ENCODE measurements around the gene PIGP. TPM values are rescaled to one million over a fixed set of nuclear protein-coding genes. Genes with fewer than 3 reads are reported as not detected.
A peak's percentile ranks its signal among the peaks of the same experiment; 100 is the strongest.
"Not testable (repeated sequence)": the region's sequence is repeated elsewhere in the genome, so short reads cannot be mapped to it uniquely, and the experiment has no call there.

The PIGP gene
- total and polyA plus RNA-seq, 4 experiments from 2014 or later = 17.2 to 31.5 (median 25.6) TPM

DNA sequence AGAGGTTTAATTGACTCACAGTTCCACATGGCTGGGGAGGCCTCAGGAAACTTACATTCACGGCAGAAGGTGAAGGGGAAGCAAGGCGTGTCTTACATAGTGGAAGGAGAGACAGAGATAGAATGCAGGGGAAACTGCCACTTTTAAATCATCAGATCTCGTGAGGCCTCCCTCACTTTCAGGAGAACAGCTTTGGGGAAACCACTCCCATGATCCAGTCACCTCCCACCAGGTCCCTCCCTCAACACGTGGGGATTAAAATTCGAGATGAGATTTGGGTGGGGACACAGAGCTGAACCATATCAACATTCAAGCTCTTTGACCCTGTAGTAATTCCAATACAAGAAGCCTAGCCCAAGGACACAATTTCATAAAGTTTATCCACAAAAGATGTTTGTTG lies 13.7 kb downstream of the PIGP start:
- Histone ChIP-seq H3K27me3 (ENCODE audit: insufficient read depth, low read length) (no peaks in the 10 kb centered on the region), H3K9me3 (ENCODE audit: control insufficient read depth in 1 of 2, low read length in 2 of 2) (no peaks in the 10 kb centered on the region), H3K4me1 (ENCODE audit: insufficient read depth, low read length) (no peaks in the 10 kb centered on the region), H3K4me3 (ENCODE audit: low read length in 2 of 2) (no peak overlapping the region), H3K36me3 (ENCODE audit: insufficient read depth, low read length) (no peaks in the 10 kb centered on the region), H3K27ac (ENCODE audit: low read depth, low read length) (no peak overlapping the region)
- no peak for DNase-seq
- Mint-ChIP-seq H3K4me3 (no peak overlapping the region), H3K4me1 (peaks cover 0 to 3% (median 0%) of the 10 kb centered on the region in 4 donors), H3K27ac (no peak overlapping the region), H3K36me3 (no peaks in the 10 kb centered on the region), H3K27me3 (no peaks in the 10 kb centered on the region), H3K9me3 (no peaks in the 10 kb centered on the region)
- POLR2A ChIA-PET (ENCODE audit: partially characterized antibody) = no interaction called here
- intact Hi-C loops (cut with micrococcal nuclease) = no loop called here
- CTCF ChIA-PET (ENCODE audit: partially characterized antibody) = no interaction called here

DNA sequence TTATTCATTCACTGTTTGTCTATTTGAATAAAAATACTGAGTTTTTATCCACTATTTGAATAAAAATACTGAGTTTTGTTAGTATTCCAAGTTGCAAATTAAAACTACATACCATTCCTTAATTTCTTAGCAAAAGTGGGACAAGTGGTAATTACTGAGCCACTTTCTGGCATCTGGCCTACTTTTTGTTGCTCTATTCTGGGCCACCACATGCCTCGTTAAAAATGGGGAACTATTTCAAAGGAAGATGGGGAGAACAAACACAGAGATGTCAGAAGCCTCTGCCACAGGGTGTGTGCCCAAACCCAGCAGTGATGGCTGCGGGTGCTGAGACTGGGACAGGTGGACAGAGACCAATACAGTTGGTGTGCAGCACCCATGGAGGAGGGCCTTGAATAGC lies 14.6 kb downstream of the PIGP start:
- no peaks in the 10 kb centered on the region for H3K27me3 ChIP-seq (ENCODE audit: insufficient read depth, low read length)
- no peak overlapping the region for H3K4me3 Mint-ChIP-seq
- H3K4me1 Mint-ChIP-seq = peaks cover 0 to 3% (median 0%) of the 10 kb centered on the region in 4 donors
- CTCF ChIA-PET (ENCODE audit: partially characterized antibody) = no interaction called here
- no peak overlapping the region for H3K4me3 ChIP-seq (ENCODE audit: low read length in 2 of 2)
- H3K4me1 ChIP-seq (ENCODE audit: insufficient read depth, low read length) = no peaks in the 10 kb centered on the region
- H3K36me3 ChIP-seq (ENCODE audit: insufficient read depth, low read length) = no peaks in the 10 kb centered on the region
- no peak overlapping the region for H3K27ac ChIP-seq (ENCODE audit: low read depth, low read length)
- DNase-seq = no peak
- H3K27me3 Mint-ChIP-seq = no peaks in the 10 kb centered on the region
- intact Hi-C loops (cut with micrococcal nuclease) = no loop called here
- H3K9me3 Mint-ChIP-seq = no peaks in the 10 kb centered on the region
- no peak overlapping the region for H3K27ac Mint-ChIP-seq
- POLR2A ChIA-PET (ENCODE audit: partially characterized antibody) = no interaction called here
- no peaks in the 10 kb centered on the region for H3K36me3 Mint-ChIP-seq
- H3K9me3 ChIP-seq (ENCODE audit: control insufficient read depth in 1 of 2, low read length in 2 of 2) = no peaks in the 10 kb centered on the region

DNA sequence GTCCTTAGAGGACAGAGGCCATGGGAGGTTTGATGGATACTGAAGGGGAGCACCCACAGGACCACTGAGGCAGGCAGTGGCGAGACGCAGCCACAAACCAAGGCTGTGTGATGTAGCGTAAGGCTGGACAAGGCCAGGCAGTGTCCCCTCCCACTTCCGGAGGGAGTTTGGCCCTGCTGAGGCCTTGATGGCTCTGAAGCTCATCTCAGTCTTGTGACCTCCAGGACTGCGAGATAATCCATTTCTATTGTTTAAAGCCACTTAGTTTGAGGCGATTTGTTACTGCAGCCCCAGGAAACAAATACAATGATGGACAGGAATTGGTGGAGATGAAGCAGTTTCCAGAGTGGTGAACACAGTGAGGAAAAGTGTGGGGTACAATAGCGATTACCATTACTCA lies 15.3 kb downstream of the PIGP start:
- Histone ChIP-seq H3K4me1 (ENCODE audit: insufficient read depth, low read length) (no peaks in the 10 kb centered on the region), H3K27ac (ENCODE audit: low read depth, low read length) (no peak overlapping the region), H3K4me3 (ENCODE audit: low read length in 2 of 2) (no peak overlapping the region), H3K27me3 (ENCODE audit: insufficient read depth, low read length) (no peaks in the 10 kb centered on the region), H3K9me3 (ENCODE audit: control insufficient read depth in 1 of 2, low read length in 2 of 2) (no peaks in the 10 kb centered on the region), H3K36me3 (ENCODE audit: insufficient read depth, low read length) (no peaks in the 10 kb centered on the region)
- Mint-ChIP-seq H3K9me3 (no peaks in the 10 kb centered on the region), H3K4me3 (no peak overlapping the region), H3K27ac (no peak overlapping the region), H3K27me3 (no peaks in the 10 kb centered on the region), H3K36me3 (no peaks in the 10 kb centered on the region), H3K4me1 (peaks cover 0 to 3% (median 0%) of the 10 kb centered on the region in 4 donors)
- ChIA-PET POLR2A (ENCODE audit: partially characterized antibody) (no interaction called here), CTCF (ENCODE audit: partially characterized antibody) (no interaction called here)
- DNase-seq = no peak
- intact Hi-C loops (cut with micrococcal nuclease) = no loop called here

DNA sequence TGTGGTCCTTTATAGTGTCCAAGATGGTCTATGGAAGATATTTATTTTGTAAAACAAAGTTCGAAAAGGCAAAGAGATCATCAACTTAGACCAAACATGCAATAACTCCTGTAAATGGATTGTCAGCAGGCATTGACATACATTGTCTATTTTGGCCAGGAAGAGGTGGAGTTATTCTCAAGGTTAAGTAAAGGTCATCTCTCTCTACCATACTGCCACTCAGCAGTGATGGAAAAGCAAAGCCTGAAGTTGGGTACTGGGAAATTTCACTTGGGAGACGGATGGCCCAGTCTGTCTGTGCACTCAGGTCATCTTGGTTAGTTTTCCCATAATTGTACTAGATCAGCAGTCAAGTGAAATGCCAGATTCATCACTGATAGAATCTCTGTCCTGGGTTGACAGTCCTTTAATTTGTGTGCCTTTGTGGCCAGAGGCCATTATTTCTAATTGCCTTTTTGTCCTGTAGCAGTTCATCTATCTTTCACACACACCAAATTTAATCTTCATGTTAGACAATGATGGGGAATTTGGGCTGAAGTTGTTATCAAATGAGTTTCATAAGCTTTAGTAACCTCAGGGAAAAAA lies 17.5 kb downstream of the PIGP start:
- intact Hi-C loops (cut with micrococcal nuclease) = no loop called here
- H3K9me3 ChIP-seq (ENCODE audit: control insufficient read depth in 1 of 2, low read length in 2 of 2) = no peaks in the 10 kb centered on the region
- no peaks in the 10 kb centered on the region for H3K36me3 Mint-ChIP-seq

DNA sequence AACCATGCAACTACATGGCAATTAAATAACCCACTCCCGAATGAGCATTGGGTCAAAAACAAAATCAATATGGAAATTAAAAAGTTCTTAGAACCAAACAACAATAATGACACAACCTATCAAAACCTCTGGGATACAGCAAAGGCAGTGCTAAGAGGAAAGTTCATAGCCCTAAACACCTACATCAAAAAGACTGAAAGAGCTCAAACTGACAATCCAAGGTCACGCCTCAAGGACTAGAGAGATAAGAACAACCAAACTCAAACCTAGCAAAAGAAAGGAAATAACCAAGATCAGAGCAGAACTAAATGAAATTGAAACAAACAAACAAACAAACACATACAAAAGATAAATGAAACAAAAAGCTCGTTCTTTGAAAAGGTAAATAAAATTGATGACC lies 23.1 kb downstream of the PIGP start:
- DNase-seq; H3K36me3 ChIP-seq (ENCODE audit: insufficient read depth, low read length); H3K27ac Mint-ChIP-seq; H3K4me1 Mint-ChIP-seq; intact Hi-C loops (cut with micrococcal nuclease); H3K27me3 ChIP-seq (ENCODE audit: insufficient read depth, low read length); POLR2A ChIA-PET (ENCODE audit: partially characterized antibody); H3K27me3 Mint-ChIP-seq; H3K36me3 Mint-ChIP-seq; H3K4me3 Mint-ChIP-seq; H3K4me1 ChIP-seq (ENCODE audit: insufficient read depth, low read length); H3K9me3 ChIP-seq (ENCODE audit: control insufficient read depth in 1 of 2, low read length in 2 of 2); H3K9me3 Mint-ChIP-seq; CTCF ChIA-PET (ENCODE audit: partially characterized antibody); H3K27ac ChIP-seq (ENCODE audit: low read depth, low read length); H3K4me3 ChIP-seq (ENCODE audit: low read length in 2 of 2): not testable (repeated sequence)

More for the DNA sequence above, 17.5 kb downstream of the PIGP start:
- Mint-ChIP-seq H3K9me3 (no peaks in the 10 kb centered on the region), H3K4me1 (no peaks in the 10 kb centered on the region), H3K27ac (no peak overlapping the region), H3K4me3 (no peak overlapping the region), H3K27me3 (peaks cover 0 to 3% of the 10 kb centered on the region in 2 donors)
- DNase-seq = no peak
- Histone ChIP-seq H3K4me1 (ENCODE audit: insufficient read depth, low read length) (no peaks in the 10 kb centered on the region), H3K36me3 (ENCODE audit: insufficient read depth, low read length) (no peaks in the 10 kb centered on the region), H3K27me3 (ENCODE audit: insufficient read depth, low read length) (no peaks in the 10 kb centered on the region), H3K27ac (ENCODE audit: low read depth, low read length) (no peak overlapping the region), H3K4me3 (ENCODE audit: low read length in 2 of 2) (no peak overlapping the region)
- POLR2A ChIA-PET (ENCODE audit: partially characterized antibody) = no interaction called here
- CTCF ChIA-PET (ENCODE audit: partially characterized antibody) = no interaction called here

DNA sequence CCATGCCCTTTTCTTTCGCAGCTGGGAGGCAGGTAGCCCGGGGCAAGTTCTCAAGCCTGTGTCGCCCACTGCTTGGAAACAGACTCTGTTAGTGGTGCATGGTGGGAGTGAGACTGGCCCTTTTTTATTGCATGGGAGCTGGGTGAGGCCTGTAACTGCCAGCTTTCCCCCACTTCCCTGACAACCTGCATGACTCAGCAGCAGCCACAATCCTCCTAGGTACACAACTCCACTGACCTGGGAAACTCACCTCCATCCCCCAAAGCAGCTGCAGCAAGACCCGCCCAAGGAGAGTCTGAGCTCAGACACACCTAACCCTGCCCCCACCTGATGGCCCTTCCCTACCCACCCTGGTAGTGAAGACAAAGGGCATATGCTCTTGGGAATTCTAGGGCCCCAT lies 25.8 kb downstream of the PIGP start:
- POLR2A ChIA-PET (ENCODE audit: partially characterized antibody) = no interaction called here
- H3K27ac Mint-ChIP-seq = no peak overlapping the region
- intact Hi-C loops (cut with micrococcal nuclease) = no loop called here

DNA sequence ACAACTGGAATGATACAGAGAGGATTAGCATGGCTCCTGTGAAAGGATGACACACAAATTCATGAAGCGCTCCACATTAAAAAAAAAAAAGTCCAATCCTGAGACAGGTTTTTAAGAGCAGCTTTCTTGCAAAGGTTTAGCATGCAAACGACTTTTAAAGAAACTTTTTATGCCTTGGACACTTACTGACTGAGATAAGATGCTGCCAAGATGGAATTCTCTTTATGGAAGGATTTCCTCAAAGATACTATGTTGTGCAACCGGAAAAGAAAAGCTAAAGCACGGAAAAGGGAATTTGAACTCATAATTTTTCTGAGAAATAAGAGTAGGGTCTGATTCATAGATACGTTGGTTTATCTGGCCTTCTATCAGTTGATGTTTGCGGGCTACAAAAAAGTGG lies 27.3 kb downstream of the PIGP start:
- H3K4me3 Mint-ChIP-seq = no peak overlapping the region

More for the DNA sequence above, 25.8 kb downstream of the PIGP start:
- H3K9me3 ChIP-seq (ENCODE audit: control insufficient read depth in 1 of 2, low read length in 2 of 2) = no peaks in the 10 kb centered on the region
- peaks cover 6% of the 10 kb centered on the region for H3K4me1 ChIP-seq (ENCODE audit: insufficient read depth, low read length)
- H3K27me3 ChIP-seq (ENCODE audit: insufficient read depth, low read length) = no peaks in the 10 kb centered on the region
- Mint-ChIP-seq H3K4me1 (peaks cover 6 to 11% (median 8%) of the 10 kb centered on the region in 4 donors), H3K27me3 (peaks cover 6 to 7% of the 10 kb centered on the region in 2 donors), H3K36me3 (no peaks in the 10 kb centered on the region), H3K4me3 (no peak overlapping the region), H3K9me3 (no peaks in the 10 kb centered on the region)
- no peak overlapping the region for H3K4me3 ChIP-seq (ENCODE audit: low read length in 2 of 2)
- no peak for DNase-seq
- CTCF ChIA-PET (ENCODE audit: partially characterized antibody) = no interaction called here
- H3K36me3 ChIP-seq (ENCODE audit: insufficient read depth, low read length) = no peaks in the 10 kb centered on the region
- H3K27ac ChIP-seq (ENCODE audit: low read depth, low read length) = no peak overlapping the region

DNA sequence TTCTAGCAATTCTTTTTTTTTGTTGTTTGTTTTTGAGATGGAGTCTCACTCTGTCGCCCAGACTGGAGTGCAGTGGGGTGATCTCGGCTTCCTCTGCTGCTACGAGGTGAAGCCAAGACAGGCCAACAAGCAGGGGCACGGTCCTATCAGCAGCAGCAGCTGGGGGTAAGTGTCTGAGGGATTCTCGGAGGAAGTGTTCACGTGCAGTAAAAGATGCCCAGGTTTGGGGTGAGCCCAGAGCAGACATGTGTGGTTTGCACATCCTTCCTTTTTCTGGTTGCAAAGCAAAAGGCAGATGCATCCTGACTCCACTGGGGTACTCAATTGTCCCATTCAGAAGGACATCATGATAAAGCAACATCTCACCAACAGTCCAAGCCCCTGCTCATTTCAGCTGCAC lies 27.7 kb downstream of the PIGP start:
- H3K27ac Mint-ChIP-seq = peak overlapping the region in 1 of 7 donors; percentile 38
- no peaks in the 10 kb centered on the region for H3K9me3 Mint-ChIP-seq
- Histone ChIP-seq H3K27ac (ENCODE audit: low read depth, low read length) (no peak overlapping the region), H3K4me3 (ENCODE audit: low read length in 2 of 2) (no peak overlapping the region), H3K4me1 (ENCODE audit: insufficient read depth, low read length) (peaks cover 6% of the 10 kb centered on the region), H3K36me3 (ENCODE audit: insufficient read depth, low read length) (no peaks in the 10 kb centered on the region), H3K27me3 (ENCODE audit: insufficient read depth, low read length) (no peaks in the 10 kb centered on the region), H3K9me3 (ENCODE audit: control insufficient read depth in 1 of 2, low read length in 2 of 2) (no peaks in the 10 kb centered on the region)
- peak in 1 of 5 donors; percentile 1 for DNase-seq
- intact Hi-C loops (cut with micrococcal nuclease) = no loop called here
- peaks cover 6 to 11% (median 8%) of the 10 kb centered on the region in 4 donors for H3K4me1 Mint-ChIP-seq
- CTCF ChIA-PET (ENCODE audit: partially characterized antibody) = no interaction called here
- no peaks in the 10 kb centered on the region for H3K36me3 Mint-ChIP-seq
- POLR2A ChIA-PET (ENCODE audit: partially characterized antibody) = no interaction called here
- H3K4me3 Mint-ChIP-seq = no peak overlapping the region
- peaks cover 3 to 7% of the 10 kb centered on the region in 2 donors for H3K27me3 Mint-ChIP-seq

More for the DNA sequence above, 27.3 kb downstream of the PIGP start:
- no peaks in the 10 kb centered on the region for H3K36me3 ChIP-seq (ENCODE audit: insufficient read depth, low read length)
- no peaks in the 10 kb centered on the region for H3K27me3 ChIP-seq (ENCODE audit: insufficient read depth, low read length)
- H3K27me3 Mint-ChIP-seq = peaks cover 3 to 7% of the 10 kb centered on the region in 2 donors
- DNase-seq = no peak
- H3K27ac ChIP-seq (ENCODE audit: low read depth, low read length) = no peak overlapping the region
- no peaks in the 10 kb centered on the region for H3K36me3 Mint-ChIP-seq
- no peaks in the 10 kb centered on the region for H3K9me3 ChIP-seq (ENCODE audit: control insufficient read depth in 1 of 2, low read length in 2 of 2)
- H3K9me3 Mint-ChIP-seq = no peaks in the 10 kb centered on the region
- H3K4me1 Mint-ChIP-seq = peaks cover 6 to 11% (median 8%) of the 10 kb centered on the region in 4 donors
- intact Hi-C loops (cut with micrococcal nuclease) = no loop called here
- H3K4me3 ChIP-seq (ENCODE audit: low read length in 2 of 2) = no peak overlapping the region
- peaks cover 6% of the 10 kb centered on the region for H3K4me1 ChIP-seq (ENCODE audit: insufficient read depth, low read length)
- POLR2A ChIA-PET (ENCODE audit: partially characterized antibody) = no interaction called here
- CTCF ChIA-PET (ENCODE audit: partially characterized antibody) = no interaction called here
- H3K27ac Mint-ChIP-seq = no peak overlapping the region
